ENCODE results near the gene PEX10.

Gene PEX10

GRCh38 chr1:2358651-2359640 is 53.4 kb downstream of the PEX10 start:
- no peak for TF ChIP-seq CTCF (IDR thresholded peaks at IDR 0.05; ENCODE audit: insufficient read depth, missing control alignments)
- FAIRE-seq = no peak

GRCh38 chr1:2358072-2358471 is 54.3 kb downstream of the PEX10 start:
- DNase-seq (ENCODE audit: insufficient read length, low spot score) = no peak
- no peak for TF ChIP-seq CTCF (IDR thresholded peaks at IDR 0.05; ENCODE audit: insufficient read depth, missing control alignments)
- no peak for FAIRE-seq

More at GRCh38 chr1:2358651-2359640, 53.4 kb downstream of the PEX10 start:
- DNase-seq (ENCODE audit: insufficient read length, low spot score) = no peak

- FAIRE-seq = no peak
- TF ChIP-seq CTCF (IDR thresholded peaks at IDR 0.05; ENCODE audit: insufficient read depth, missing control alignments) = no peak
- no peak for DNase-seq (ENCODE audit: insufficient read length, low spot score)
Observed at GRCh38 chr1:2356911-2357845, 55.2 kb downstream of the PEX10 start.

- no peak for TF ChIP-seq CTCF (IDR thresholded peaks at IDR 0.05; ENCODE audit: insufficient read depth, missing control alignments)
- DNase-seq (ENCODE audit: insufficient read length, low spot score) = no peak
- FAIRE-seq = no peak
Observed at GRCh38 chr1:2356401-2356800, 56.0 kb downstream of the PEX10 start.

GRCh38 chr1:2355373-2356261 is 56.7 kb downstream of the PEX10 start:
- no peak for DNase-seq (ENCODE audit: insufficient read length, low spot score)
- no peak for FAIRE-seq
- no peak for TF ChIP-seq CTCF (IDR thresholded peaks at IDR 0.05; ENCODE audit: insufficient read depth, missing control alignments)

All from D721Med (cell line).